ENCODE measurements around the gene ACBD4.

The ACBD4 gene

GRCh38 chr17:45087978-45088377 is 47.5 kb upstream of the ACBD4 start:
- Histone ChIP-seq H3K4me3 (ENCODE audit: low read length) (peak overlapping the region; percentile 5; the same call in 1 of the 2 replicates), H3K27me3 (ENCODE audit: low read depth, low read length) (no peaks in the 10 kb centered on the region), H4K20me1 (ENCODE audit: insufficient read depth, low read length) (no peaks in the 10 kb centered on the region), H2AFZ (ENCODE audit: low read depth, low read length) (no peak overlapping the region), H3K79me2 (ENCODE audit: low read length) (peaks cover 39% of the 10 kb centered on the region), H3K4me1 (ENCODE audit: low read length) (peaks cover 42% of the 10 kb centered on the region), H3K27ac (ENCODE audit: low read length) (peak overlapping the region; percentile 95), H3K9ac (ENCODE audit: low read length) (peak overlapping the region; percentile 54), H3K4me2 (ENCODE audit: low read length) (peak overlapping the region; percentile 40), H3K9me3 (ENCODE audit: insufficient read depth, low read length) (no peaks in the 10 kb centered on the region), H3K36me3 (replicated peaks; ENCODE audit: low read depth, low read length) (peaks cover 57% of the 10 kb centered on the region)
- TF ChIP-seq EZH2phosphoT487 (IDR thresholded peaks at IDR 0.05; ENCODE audit: low read depth) (no peak), CTCF (IDR thresholded peaks at IDR 0.05; ENCODE audit: low read depth, low read length) (no peak)

- H3K36me3 ChIP-seq (replicated peaks; ENCODE audit: low read depth, low read length), result peaks cover 58% of the 10 kb centered on the region
- H3K9ac ChIP-seq (ENCODE audit: low read length), result peak overlapping the region; percentile 54
- TF ChIP-seq EZH2phosphoT487 (IDR thresholded peaks at IDR 0.05; ENCODE audit: low read depth) (no peak), CTCF (IDR thresholded peaks at IDR 0.05; ENCODE audit: low read depth, low read length) (no peak)
- H2AFZ ChIP-seq (ENCODE audit: low read depth, low read length), result no peak overlapping the region
- no peaks in the 10 kb centered on the region for H4K20me1 ChIP-seq (ENCODE audit: insufficient read depth, low read length)
- H3K27ac ChIP-seq (ENCODE audit: low read length), result peak overlapping the region; percentile 95
- H3K27me3 ChIP-seq (ENCODE audit: low read depth, low read length), result no peaks in the 10 kb centered on the region
- no peaks in the 10 kb centered on the region for H3K9me3 ChIP-seq (ENCODE audit: insufficient read depth, low read length)
- peaks cover 42% of the 10 kb centered on the region for H3K4me1 ChIP-seq (ENCODE audit: low read length)
- peaks cover 35% of the 10 kb centered on the region for H3K79me2 ChIP-seq (ENCODE audit: low read length)
- H3K4me3 ChIP-seq (ENCODE audit: low read length), result no peak overlapping the region
- peak overlapping the region; percentile 40 for H3K4me2 ChIP-seq (ENCODE audit: low read length)
Measured at GRCh38 chr17:45088741-45089140, 46.7 kb upstream of the ACBD4 start.

- Histone ChIP-seq H3K36me3 (replicated peaks; ENCODE audit: low read depth, low read length) (peaks cover 51% of the 10 kb centered on the region), H3K27ac (ENCODE audit: low read length) (no peak overlapping the region)
Measured at GRCh38 chr17:45090711-45091110, 44.8 kb upstream of the ACBD4 start.

GRCh38 chr17:45091778-45092425 is 43.6 kb upstream of the ACBD4 start:
- TF ChIP-seq EZH2phosphoT487 (IDR thresholded peaks at IDR 0.05; ENCODE audit: low read depth), result no peak
- no peak for TF ChIP-seq CTCF (IDR thresholded peaks at IDR 0.05; ENCODE audit: low read depth, low read length)
- H3K4me3 ChIP-seq (ENCODE audit: low read length), result no peak overlapping the region
- H3K36me3 ChIP-seq (replicated peaks; ENCODE audit: low read depth, low read length), result peaks cover 52% of the 10 kb centered on the region
- H3K4me2 ChIP-seq (ENCODE audit: low read length), result no peak overlapping the region
- peaks cover 44% of the 10 kb centered on the region for H3K4me1 ChIP-seq (ENCODE audit: low read length)
- no peaks in the 10 kb centered on the region for H3K9me3 ChIP-seq (ENCODE audit: insufficient read depth, low read length)
- H2AFZ ChIP-seq (ENCODE audit: low read depth, low read length), result no peak overlapping the region
- no peak overlapping the region for H3K27ac ChIP-seq (ENCODE audit: low read length)
- no peak overlapping the region for H3K9ac ChIP-seq (ENCODE audit: low read length)
- no peaks in the 10 kb centered on the region for H3K27me3 ChIP-seq (ENCODE audit: low read depth, low read length)
- peaks cover 32% of the 10 kb centered on the region for H3K79me2 ChIP-seq (ENCODE audit: low read length)
- H4K20me1 ChIP-seq (ENCODE audit: insufficient read depth, low read length), result no peaks in the 10 kb centered on the region

More at GRCh38 chr17:45090711-45091110, 44.8 kb upstream of the ACBD4 start:
- H3K79me2 ChIP-seq (ENCODE audit: low read length), result peaks cover 34% of the 10 kb centered on the region
- H4K20me1 ChIP-seq (ENCODE audit: insufficient read depth, low read length), result no peaks in the 10 kb centered on the region
- H3K27me3 ChIP-seq (ENCODE audit: low read depth, low read length), result no peaks in the 10 kb centered on the region
- H3K9ac ChIP-seq (ENCODE audit: low read length), result no peak overlapping the region
- H3K4me2 ChIP-seq (ENCODE audit: low read length), result no peak overlapping the region
- peaks cover 41% of the 10 kb centered on the region for H3K4me1 ChIP-seq (ENCODE audit: low read length)
- H2AFZ ChIP-seq (ENCODE audit: low read depth, low read length), result no peak overlapping the region
- no peaks in the 10 kb centered on the region for H3K9me3 ChIP-seq (ENCODE audit: insufficient read depth, low read length)
- TF ChIP-seq CTCF (IDR thresholded peaks at IDR 0.05; ENCODE audit: low read depth, low read length), result no peak
- no peak for TF ChIP-seq EZH2phosphoT487 (IDR thresholded peaks at IDR 0.05; ENCODE audit: low read depth)
- no peak overlapping the region for H3K4me3 ChIP-seq (ENCODE audit: low read length)

Measured in OCI-LY3 (cell line).